ENCODE data around the gene NR2F6. TPM values are rescaled to one million over a fixed set of nuclear protein-coding genes. Genes with fewer than 3 reads are reported as not detected.
A peak's percentile ranks its signal among the peaks of the same experiment; 100 is the strongest.

Gene NR2F6
- polyA plus RNA-seq, 2 of the 4 experiments (the other 2 are of a cell fraction), result 31.9 to 42.1 TPM

GRCh38 chr19:17225053-17225452 is 20.7 kb downstream of the NR2F6 start:
- 84% methylated on average over 10 of the region's 10 CpGs for WGBS (ENCODE audit: missing lambda C conversion rate)
- POLR2A ChIA-PET, result no interaction called here
- TF ChIP-seq HOXB13 (CRISPR knock-in tag; IDR thresholded peaks at IDR 0.05; ENCODE audit: low read depth) (no peak), MYC (IDR thresholded peaks at IDR 0.05; ENCODE audit: borderline replicate concordance, low read length) (no peak), JUNB (IDR thresholded peaks at IDR 0.05) (no peak), NR3C1 (IDR thresholded peaks at IDR 0.05) (no peak), CBX8 (IDR thresholded peaks at IDR 0.05) (no peak), CBX2 (IDR thresholded peaks at IDR 0.05; ENCODE audit: borderline replicate concordance, low read depth) (no peak), ELK1 (IDR thresholded peaks at IDR 0.05; ENCODE audit: low read depth, low read length) (no peak), KDM5A (IDR thresholded peaks at IDR 0.05) (no peak), HOXA7 (CRISPR knock-in tag; IDR thresholded peaks at IDR 0.05) (no peak), PHF8 (IDR thresholded peaks at IDR 0.05; ENCODE audit: borderline replicate concordance, low read depth) (no peak), JUN (IDR thresholded peaks at IDR 0.05) (no peak), TP53 (CRISPR knock-in tag; IDR thresholded peaks at IDR 0.05) (no peak), CEBPB (IDR thresholded peaks at IDR 0.05) (no peak), RARB (CRISPR knock-in tag; IDR thresholded peaks at IDR 0.05) (no peak), POLR2AphosphoS2 (conservative IDR thresholded peaks at IDR 0.05; ENCODE audit: low read length) (no peak), ZC3H11A (IDR thresholded peaks at IDR 0.05) (no peak), POLR2A (IDR thresholded peaks at IDR 0.05; ENCODE audit: low read length) (no peak), HDAC2 (IDR thresholded peaks at IDR 0.05) (no peak)
- TF ChIP-seq, protein P1, sequence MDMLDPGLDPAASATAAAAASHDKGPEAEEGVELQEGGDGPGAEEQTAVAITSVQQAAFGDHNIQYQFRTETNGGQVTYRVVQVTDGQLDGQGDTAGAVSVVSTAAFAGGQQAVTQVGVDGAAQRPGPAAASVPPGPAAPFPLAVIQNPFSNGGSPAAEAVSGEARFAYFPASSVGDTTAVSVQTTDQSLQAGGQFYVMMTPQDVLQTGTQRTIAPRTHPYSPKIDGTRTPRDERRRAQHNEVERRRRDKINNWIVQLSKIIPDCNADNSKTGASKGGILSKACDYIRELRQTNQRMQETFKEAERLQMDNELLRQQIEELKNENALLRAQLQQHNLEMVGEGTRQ (IDR thresholded peaks at IDR 0.05), result no peak
- TF ChIP-seq, protein P2, sequence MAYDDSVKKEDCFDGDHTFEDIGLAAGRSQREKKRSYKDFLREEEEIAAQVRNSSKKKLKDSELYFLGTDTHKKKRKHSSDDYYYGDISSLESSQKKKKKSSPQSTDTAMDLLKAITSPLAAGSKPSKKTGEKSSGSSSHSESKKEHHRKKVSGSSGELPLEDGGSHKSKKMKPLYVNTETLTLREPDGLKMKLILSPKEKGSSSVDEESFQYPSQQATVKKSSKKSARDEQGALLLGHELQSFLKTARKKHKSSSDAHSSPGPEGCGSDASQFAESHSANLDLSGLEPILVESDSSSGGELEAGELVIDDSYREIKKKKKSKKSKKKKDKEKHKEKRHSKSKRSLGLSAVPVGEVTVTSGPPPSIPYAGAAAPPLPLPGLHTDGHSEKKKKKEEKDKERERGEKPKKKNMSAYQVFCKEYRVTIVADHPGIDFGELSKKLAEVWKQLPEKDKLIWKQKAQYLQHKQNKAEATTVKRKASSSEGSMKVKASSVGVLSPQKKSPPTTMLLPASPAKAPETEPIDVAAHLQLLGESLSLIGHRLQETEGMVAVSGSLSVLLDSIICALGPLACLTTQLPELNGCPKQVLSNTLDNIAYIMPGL (CRISPR knock-in tag; IDR thresholded peaks at IDR 0.05; ENCODE audit: borderline replicate concordance), result no peak
- CTCF ChIA-PET, result interaction anchor here (0.9 to 3.6 kb wide), 3 partner anchors 10 to 58 kb away, joined by 3 to 11 read pairs (median 5); no protein-coding TSS in a partner anchor
- FAIRE-seq (no peak), DNase-seq (ENCODE audit: low read depth in 1 of 2, low spot score in 1 of 2) (no peak), ATAC-seq (no peak)
- Histone ChIP-seq H3K27ac (peak overlapping the region in 1 of 2 experiments; percentile 92; a peak in 2 of 6 replicates), H3K4me3 (no peak overlapping the region), H3K4me2 (peak overlapping the region; percentile 79; the same call in 1 of the 3 replicates), H3K4me1 (peaks cover 13% of the 10 kb centered on the region), H3K9me3 (no peaks in the 10 kb centered on the region)

GRCh38 chr19:17220207-17220758 is 25.4 kb downstream of the NR2F6 start:
- peaks cover 12% of the 10 kb centered on the region for H3K4me1 ChIP-seq
- FAIRE-seq (no peak), DNase-seq (ENCODE audit: low read depth in 1 of 2, low spot score in 1 of 2) (peak in 1 of 2 experiments; percentile 53), ATAC-seq (peak; percentile 32 to 39; a peak in 3 of 6 replicates)
- H3K9me3 ChIP-seq, result no peaks in the 10 kb centered on the region
- 31% methylated on average over 4 of the region's 14 CpGs for WGBS (ENCODE audit: missing lambda C conversion rate)
- H3K27ac ChIP-seq, result peak overlapping the region in 1 of 2 experiments; percentile 68; a peak in 2 of 6 replicates
- H3K4me3 ChIP-seq, result no peak overlapping the region
- TF ChIP-seq FOSL2 (IDR thresholded peaks at IDR 0.05) (no peak), FOSL2 (CRISPR knock-in tag; IDR thresholded peaks at IDR 0.05) (peak; percentile 65), CEBPB (IDR thresholded peaks at IDR 0.05) (no peak)
- ChIA-PET POLR2A (no interaction called here), CTCF (interaction anchor here (0.6 kb wide), 1 partner anchor 1241 kb away, joined by 3 read pairs; no protein-coding TSS in a partner anchor)
- H3K4me2 ChIP-seq, result no peak overlapping the region

DNA sequence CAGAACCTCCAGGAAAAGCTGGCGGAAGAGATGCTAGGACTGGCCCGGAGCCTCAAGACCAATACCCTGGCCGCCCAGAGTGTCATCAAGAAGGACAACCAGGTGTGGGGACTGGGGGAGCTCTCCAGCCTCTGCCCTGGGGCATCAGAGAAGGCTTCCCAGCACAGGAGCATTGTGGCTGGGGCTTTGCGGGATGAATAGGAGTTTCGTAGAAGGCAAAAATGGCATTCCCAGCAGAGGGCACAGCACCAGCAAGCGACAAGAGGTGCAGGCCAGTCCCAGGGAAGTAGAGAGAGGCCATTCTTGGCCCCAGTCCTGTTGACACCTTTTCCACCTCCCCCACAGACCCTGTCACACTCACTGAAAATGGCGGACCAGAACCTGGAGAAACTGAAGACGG is 26.4 kb downstream of the NR2F6 start:
- TF ChIP-seq POLR2A (IDR thresholded peaks at IDR 0.05; ENCODE audit: low read length) (no peak), HOXB13 (CRISPR knock-in tag; IDR thresholded peaks at IDR 0.05; ENCODE audit: low read depth) (no peak), RCOR1 (IDR thresholded peaks at IDR 0.05; ENCODE audit: low read depth, low read length) (no peak), ZFP36 (IDR thresholded peaks at IDR 0.05; ENCODE audit: borderline replicate concordance, partially characterized antibody) (no peak), POLR2AphosphoS2 (conservative IDR thresholded peaks at IDR 0.05; ENCODE audit: low read length) (no peak), SMC3 (IDR thresholded peaks at IDR 0.05) (no peak), BCL3 (IDR thresholded peaks at IDR 0.05) (no peak), NPAS2 (CRISPR knock-in tag; IDR thresholded peaks at IDR 0.05; ENCODE audit: borderline replicate concordance) (no peak), HES2 (IDR thresholded peaks at IDR 0.05) (no peak), ZSCAN20 (CRISPR knock-in tag; IDR thresholded peaks at IDR 0.05) (no peak), EHF (CRISPR knock-in tag; IDR thresholded peaks at IDR 0.05) (no peak)
- WGBS (ENCODE audit: missing lambda C conversion rate), result 99% methylated on average over 7 of the region's 8 CpGs
- POLR2A ChIA-PET, result no interaction called here
- CTCF ChIA-PET, result no interaction called here
- Histone ChIP-seq H3K27ac (no peak overlapping the region), H3K4me1 (peaks cover 16% of the 10 kb centered on the region), H3K9me3 (no peaks in the 10 kb centered on the region), H3K4me3 (no peak overlapping the region), H3K4me2 (no peak overlapping the region)
- DNase-seq (ENCODE audit: low read depth in 1 of 2, low spot score in 1 of 2), result no peak
- ATAC-seq, result no peak
- no peak for FAIRE-seq

Measured in A549 (cell line).